ENCODE measurements around the gene RPS6KA1.
"Not testable (repeated sequence)": the region's sequence is repeated elsewhere in the genome, so short reads cannot be mapped to it uniquely, and the experiment has no call there.

Gene RPS6KA1

GRCh38 chr1:26556111-26556510 is 26.6 kb downstream of the RPS6KA1 start:
- DNase-seq: no peak

DNA sequence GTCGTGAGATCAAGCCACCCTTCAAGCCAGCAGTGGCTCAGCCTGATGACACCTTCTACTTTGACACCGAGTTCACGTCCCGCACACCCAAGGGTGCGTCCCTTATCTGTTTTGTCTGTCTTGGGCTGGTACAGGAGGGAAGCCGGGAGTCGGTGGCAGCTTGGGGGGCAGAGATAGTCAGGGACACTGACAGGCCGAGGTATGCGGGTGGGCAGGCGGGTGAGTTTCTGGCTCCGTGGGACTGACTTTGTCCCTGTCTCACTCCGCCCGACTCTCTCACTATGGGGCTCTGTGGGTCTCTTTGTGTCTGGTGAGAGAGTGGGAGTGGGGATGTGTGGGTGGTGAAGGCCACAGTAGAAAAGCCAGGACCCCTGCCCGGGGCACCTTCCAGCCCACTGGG is 27.4 kb downstream of the RPS6KA1 start:
- no peak for DNase-seq

DNA sequence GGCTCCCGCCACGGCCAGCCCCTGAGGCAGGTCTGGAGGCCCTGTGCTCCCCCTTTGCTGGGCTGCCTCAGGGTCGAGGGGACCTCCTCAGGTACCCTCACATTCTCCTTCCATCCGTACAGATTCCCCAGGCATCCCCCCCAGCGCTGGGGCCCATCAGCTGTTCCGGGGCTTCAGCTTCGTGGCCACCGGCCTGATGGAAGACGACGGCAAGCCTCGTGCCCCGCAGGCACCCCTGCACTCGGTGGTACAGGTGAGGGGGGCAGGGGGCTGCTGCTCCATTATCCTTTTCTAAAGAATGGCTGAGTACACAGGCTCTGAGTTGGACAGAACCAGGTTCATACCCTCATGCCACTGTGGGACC is 29.1 kb downstream of the RPS6KA1 start:
- no peak for DNase-seq

GRCh38 chr1:26560403-26560780 is 30.8 kb downstream of the RPS6KA1 start:
- DNase-seq: no peak

DNA sequence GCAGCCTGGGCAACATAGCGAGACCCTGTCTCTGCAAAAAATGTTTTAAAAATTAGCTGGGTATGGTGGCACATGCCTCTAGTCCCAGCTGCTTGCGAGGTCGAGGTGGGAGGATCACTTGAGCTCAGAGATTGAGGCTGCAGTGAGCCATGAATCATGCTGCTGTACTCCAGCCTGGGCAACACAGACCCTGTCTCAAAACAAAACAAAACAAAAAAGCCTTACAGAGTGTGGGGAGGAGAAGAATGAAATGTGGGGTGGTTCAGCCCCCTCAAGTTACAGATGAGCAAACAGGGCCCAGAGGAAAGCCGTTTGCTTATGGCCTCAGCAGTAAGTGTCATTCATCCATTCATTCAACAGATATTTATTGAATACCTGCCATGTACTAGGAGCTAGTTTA is 40.7 kb downstream of the RPS6KA1 start:
- no peak for DNase-seq

DNA sequence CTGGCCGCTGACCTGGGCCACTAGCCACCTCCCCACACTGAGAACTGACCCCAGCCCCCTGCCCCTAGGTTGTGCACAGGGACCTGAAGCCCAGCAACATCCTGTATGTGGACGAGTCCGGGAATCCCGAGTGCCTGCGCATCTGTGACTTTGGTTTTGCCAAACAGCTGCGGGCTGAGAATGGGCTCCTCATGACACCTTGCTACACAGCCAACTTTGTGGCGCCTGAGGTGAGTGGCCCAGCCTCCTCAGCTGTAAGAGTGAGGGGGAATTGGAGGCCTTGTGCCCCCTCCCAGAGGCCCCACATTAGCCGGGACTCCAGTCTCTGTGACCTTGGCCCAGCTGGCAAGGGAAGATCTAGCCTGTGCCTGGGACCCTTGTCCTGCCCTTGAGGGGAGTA is 41.8 kb downstream of the RPS6KA1 start:
- DNase-seq: no peak

DNA sequence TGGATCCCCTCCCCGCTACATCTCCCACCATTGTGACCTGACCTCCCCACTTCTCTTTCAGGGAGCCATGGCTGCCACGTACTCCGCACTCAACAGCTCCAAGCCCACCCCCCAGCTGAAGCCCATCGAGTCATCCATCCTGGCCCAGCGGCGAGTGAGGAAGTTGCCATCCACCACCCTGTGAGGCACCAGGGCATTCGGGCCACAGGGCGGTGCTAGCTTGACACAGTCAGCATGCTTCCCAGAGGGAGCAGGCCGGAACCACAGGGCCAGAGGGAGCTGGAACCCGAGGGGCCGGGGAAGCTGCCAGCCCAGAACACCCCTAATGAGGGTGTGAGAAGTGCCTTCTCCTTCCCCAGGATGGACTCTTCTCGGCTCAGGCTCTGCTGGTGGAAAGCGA is 44.5 kb downstream of the RPS6KA1 start:
- DNase-seq: no peak

- no peak for DNase-seq
Measured at GRCh38 chr1:26574719-26575251, 45.2 kb downstream of the RPS6KA1 start.

DNA sequence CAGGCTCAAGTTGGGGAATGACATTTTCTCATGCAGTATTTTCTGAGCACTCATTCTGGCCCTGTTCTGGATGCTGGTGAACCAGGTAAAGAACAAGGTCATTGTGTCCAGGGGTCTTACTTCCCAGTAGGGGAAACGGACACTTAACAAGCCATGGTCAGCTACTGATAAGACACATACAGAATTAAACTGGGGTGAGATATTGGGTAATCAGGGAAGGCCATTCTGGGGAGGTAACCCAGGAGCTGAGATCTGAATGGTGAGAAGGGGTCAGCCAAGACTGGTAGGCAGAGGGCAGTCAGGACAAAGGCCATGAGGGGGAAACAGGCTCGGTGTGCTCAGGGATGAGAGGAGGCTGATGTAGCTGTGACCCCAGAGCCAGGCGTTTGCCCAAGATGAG is 45.8 kb downstream of the RPS6KA1 start:
- no peak for DNase-seq

DNA sequence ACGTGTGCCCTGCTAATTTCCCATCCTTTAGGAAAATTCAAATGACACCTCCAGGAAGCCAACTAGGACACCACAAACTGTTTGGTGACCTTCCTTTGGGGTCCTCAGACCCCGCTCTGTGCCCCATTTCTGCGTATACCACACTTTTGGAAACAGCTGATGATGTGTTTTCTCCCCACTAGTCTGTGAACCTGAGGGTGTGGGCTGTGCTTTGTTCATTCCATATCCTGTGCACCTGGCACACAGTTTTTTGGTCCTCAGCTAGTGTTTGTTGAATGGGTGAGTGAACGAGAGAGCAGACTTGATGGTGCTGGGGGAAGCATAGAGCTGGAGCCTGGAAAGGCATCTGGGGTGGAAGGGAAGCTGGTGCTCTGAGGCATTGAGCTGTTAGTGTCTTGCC is 48.6 kb downstream of the RPS6KA1 start:
- no peak for DNase-seq

DNA sequence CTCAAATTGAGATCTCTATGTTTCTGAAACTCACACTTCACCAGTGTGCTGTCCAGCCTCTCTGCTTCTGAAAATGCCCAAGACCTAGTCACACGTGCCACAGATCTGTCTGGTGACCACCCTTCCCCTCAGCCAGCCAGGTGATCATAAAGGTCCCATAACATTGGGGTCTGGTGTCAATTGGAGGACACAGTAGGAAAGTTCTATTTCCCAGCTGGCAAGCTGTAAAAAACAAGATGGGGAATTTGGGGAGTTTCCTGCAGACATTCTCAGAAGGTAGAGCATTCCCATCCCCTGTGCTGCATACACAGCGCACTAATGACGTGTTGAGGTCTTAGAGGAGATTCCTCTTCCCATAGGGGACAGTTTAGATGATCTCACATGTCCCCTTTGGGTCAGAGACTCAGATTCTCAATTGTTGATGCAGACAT is 50.1 kb downstream of the RPS6KA1 start:
- no peak for DNase-seq

DNA sequence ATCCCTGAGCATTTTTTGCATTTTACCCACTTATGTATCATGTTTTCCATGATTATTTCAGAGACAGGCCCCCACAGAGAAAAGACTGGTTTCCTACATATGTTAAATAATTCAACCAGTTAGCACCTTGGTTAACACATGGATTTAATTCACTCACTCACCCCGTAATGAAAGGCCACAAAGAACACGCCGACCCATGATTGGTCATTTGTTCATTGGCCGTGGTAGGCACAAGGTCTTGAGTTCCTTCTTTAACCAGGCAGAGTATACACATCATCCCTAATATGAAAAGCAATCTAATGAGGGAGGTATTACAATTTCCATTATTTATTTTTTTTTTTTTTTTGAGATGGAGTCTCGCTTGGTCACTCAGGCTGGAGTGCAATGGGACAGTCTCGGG is 50.6 kb downstream of the RPS6KA1 start:
- no peak for DNase-seq

GRCh38 chr1:26581287-26581651 is 51.7 kb downstream of the RPS6KA1 start:
- no peak for DNase-seq

DNA sequence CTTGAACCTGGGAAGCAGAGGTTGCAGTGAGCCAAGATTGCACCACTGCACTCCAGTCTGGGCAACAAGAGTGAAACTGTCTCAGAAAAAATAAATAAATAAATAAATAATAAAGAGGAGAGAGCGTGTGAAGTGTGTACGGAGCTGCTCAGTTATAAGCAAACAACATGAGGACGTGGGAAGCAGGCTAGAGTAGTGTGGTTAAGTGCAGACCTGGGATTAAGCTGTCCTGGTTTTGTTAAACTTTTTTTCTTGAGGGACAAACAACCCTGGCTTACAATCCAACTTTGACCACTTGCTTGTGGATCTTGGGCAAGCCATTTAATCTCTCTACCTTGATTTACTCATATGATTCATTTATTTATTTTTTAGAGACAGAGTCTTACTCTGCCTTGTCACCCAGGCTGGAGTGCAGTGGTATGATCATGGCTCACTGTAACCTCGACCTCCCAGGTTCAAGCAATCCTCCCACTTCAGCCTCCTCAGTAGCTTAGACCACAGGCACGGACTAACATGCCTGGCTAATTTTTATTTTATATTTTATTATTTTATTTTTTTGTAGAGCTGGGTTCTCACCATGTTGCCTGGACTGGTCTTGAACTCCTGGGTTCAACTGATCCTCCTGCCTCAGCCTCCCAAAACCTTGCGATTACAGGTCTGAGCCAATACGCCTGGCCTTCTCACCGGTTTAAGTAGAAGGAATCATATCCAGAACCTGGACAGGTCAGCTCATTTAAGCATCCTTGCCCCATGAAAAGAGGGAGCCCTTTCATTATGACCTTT is 52.7 kb downstream of the RPS6KA1 start:
- DNase-seq: no peak

- no peak for DNase-seq
Measured at GRCh38 chr1:26582836-26583460, 53.4 kb downstream of the RPS6KA1 start.

GRCh38 chr1:26583646-26584485 is 54.3 kb downstream of the RPS6KA1 start:
- no peak for DNase-seq

GRCh38 chr1:26584588-26584987 is 55.0 kb downstream of the RPS6KA1 start:
- not testable (repeated sequence) for DNase-seq

DNA sequence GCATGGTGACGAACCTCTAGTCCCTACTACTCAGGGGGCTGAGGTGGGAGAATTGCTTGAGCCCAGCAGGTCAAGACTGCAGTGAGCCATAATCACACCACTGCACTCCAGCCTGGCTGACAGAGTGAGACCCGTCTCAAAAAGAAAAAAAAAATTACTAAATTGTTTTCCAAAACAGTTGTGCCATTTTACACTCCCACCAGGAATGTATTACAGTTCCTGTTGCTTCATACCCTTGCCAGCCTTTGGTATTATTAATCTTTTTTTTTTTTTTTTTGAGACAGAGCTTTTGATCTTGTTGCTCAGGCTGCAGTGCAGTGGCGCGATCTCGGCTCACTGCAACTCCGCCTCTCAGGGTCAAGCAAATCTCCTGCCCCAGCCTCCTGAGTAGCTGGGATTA is 55.9 kb downstream of the RPS6KA1 start:
- no peak for DNase-seq

DNA sequence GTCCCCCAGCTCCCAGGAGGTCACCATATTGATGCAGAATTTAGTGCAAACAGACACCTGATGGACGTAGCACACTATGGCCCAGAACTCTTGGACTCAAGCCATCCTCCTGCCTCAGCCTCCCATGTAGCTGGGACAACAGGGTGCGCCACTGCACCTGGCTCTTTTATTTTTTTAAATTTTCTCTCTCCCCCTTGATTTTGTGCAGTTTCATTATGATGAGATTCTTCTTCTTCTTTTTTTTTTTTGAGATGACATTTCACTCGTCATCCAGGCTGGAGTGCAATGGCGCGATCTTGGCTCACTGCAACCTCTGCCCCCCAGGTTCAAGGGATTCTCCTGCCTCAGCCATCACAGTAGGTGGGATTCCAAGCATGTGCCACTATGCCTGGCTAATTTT is 63.8 kb downstream of the RPS6KA1 start:
- no peak for DNase-seq

DNA sequence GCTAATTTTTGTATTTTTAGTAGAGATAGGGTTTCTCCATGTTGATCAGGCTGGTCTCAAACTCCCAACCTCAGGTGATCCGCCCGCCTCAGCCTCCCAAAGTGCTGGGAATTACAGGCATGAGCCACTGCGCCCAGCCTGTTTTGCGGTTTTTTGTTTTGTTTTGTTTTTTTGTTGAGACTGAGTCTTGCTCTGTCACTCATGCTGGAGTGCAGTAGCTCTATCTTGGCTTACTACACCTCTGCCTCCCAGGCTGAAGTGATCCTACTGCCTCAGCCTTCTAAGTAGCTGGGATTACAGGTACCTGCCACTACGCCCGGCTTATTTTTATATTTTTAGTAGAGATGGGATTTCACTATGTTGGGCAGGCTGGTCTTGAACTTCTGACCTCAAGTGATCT is 65.0 kb downstream of the RPS6KA1 start:
- not testable (repeated sequence) for DNase-seq

GRCh38 chr1:26597629-26598039 is 68.1 kb downstream of the RPS6KA1 start:
- peak; percentile 27 to 70 for DNase-seq

GRCh38 chr1:26598890-26599289 is 69.3 kb downstream of the RPS6KA1 start:
- DNase-seq: no peak

- DNase-seq: peak; percentile 15 to 25
Measured at GRCh38 chr1:26602378-26602959, 72.9 kb downstream of the RPS6KA1 start.
